Activated T-helper 9 cell treated with anti-CD3 and anti-CD28 coated beads, Interleukin-2, amount 50 U/mL, for 16 hours (primary cell): Measurements from ENCODE around the gene CDKL4.
"Not testable (repeated sequence)": the region's sequence is repeated elsewhere in the genome, so short reads cannot be mapped to it uniquely, and the experiment has no call there.

Source experiments
- DNase-seq: peaks from one replicate; pipeline ENCODE4 v3.0.0-alpha.2; 2020; ENCODE audit warnings: low read depth

The CDKL4 gene

DNA sequence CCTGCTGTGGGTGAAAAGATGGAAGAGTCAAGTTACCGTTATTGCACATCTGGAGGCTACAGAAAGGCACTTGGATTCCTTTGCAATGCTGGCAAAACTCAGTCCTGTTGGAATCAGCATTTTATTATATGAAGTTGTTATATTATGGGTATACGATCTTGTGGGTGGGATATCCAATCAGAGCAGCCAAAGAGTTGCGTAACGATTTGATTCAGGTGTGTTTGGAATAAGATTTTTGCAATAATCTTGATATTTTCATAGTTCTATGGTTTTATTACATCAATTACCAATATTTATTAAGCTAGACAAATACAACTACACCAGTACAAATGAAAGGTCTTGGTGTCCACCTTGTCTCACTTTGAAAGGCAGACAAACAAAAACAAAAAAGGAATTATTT is 65.0 kb downstream of the CDKL4 start:
- no peak for DNase-seq

DNA sequence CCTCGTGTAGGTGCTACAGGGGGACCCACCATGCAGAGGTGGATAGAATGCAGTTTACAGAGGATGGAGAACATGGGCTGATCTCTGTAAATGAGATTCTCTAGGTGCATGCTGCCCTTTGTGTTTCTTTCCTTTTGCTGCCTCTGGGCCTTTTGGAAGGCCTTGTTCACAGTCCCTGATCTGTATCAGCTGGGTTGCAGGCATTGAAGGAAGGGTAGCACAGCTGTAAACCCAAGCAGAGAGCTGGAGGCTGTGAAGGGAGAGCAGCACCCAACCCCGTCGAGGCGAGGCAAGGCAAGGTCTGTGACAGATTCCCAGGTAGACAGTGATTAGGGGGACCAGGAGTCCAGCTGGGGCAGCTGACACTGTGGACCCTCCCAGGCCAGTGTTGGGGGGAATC is 66.8 kb downstream of the CDKL4 start:
- DNase-seq = no peak

DNA sequence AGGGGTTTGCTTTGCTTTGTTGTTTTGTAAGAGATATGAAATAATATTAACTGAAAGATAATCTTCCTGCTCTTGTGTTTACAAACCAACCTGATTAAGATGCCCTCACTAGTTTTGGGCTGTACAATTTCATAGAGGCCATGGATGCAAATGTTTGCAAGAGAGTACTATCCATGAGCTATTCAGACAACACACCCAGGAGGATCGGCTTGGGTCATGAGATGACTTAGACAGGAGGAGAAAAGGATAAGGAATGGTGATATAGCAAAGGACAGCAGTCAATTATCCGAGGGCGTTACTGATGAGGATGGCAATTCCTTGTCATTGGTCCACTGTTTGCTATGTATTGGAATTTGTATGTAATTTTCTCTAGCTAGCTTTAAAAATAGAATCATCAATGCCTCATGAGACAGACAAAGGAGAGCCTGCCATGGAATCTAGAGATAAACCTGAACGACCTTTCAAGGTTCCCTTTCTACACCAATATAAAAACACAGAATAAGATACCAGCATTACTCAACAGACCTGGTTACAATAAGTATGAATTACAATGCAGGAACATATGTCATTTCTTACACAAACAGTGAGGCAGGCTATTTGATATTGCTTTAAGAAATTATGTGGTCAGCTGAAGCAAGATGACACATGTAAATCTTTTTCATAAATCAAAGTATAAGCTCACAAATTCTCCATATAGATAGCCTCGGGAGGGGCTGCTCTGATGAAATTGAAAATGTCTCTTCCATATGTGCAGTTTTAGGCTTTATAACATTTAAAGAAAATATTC is 68.6 kb downstream of the CDKL4 start:
- DNase-seq = no peak

DNA sequence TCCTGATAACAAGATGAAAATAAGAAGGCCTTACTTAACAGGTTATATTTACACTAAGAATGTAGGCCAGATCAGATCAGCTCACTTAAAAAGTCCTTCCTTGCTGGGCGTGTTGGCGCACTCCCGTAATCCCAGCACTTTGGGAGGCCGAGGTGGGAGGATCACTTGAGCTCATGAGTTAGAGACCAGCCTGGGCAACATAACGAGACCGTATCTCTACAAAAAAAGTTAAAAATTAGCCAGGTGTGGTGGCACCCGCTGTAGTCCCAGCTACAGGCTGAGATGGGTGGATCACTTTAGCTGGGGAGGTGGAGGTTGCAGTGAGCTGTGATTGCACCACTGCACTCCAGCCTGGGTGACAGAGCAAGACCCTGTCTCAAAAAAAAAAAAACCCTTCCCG is 69.7 kb downstream of the CDKL4 start:
- DNase-seq = no peak

DNA sequence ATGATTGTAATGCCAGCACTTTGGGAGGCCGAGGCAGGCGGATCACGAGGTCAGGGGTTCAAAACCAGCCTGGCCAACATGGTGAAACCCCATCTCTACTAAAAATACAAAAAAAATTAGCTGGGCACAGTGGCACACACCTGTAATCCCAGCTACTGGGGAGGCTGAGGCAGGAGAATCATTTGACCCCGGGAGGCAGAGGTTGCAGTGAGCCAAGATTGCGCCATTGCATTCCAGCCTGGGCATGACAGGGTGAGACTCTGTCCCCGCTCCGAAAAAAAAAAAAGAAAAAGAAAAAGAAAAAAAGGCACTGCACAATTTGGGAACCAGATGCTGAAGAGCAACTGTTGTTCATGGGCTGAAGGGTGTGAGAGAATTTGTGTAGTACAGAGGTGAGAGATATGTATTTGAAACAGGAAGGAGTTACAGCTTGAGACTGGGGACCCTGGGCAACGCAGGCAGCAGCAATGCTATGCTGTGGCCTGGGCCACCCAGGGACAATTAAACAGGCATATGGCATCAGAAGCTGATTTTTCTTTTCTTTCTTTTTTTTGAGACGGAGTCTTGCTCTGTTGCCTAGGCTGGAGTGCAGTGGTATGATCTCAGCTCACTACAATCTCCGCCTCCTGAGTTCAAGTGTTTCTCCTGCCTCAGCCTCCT is 71.6 kb downstream of the CDKL4 start:
- DNase-seq = not testable (repeated sequence)

DNA sequence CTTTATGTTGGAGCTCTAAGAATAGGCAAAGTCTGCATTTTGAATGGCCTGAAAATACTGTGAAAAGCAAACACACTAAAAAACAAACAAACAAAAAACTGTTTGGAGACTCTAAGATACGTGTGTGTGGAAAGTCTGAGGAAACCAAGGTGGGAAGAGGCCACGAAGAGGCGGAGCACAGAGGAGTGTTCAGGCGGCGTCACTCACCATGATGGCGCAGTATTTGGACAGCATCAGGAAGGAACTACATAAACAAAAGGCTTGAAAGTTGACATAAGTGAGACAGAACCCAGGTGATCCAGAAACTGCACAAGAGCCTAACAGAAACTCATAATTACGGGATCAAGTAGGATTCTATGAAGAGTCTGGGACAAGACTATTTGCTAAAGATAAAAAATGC is 72.1 kb downstream of the CDKL4 start:
- DNase-seq = no peak

DNA sequence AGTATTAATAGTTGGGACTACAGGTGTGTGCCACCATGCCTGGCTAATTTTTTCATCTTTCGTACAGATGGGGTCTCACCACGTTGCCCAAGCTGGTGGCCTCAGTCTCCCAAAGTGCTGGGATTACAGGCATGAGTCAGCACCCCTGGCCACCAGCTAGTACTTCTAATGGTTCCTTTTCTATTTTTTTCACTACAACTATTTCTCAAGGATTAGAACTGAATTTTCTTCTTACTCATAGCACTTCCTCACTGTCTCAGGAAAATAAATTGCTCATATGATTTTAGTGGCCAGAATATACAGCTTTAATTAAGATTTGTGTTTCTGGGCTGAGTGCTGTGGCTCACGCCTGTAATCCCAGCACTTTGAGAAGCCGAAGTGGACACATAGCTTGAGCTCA is 79.7 kb downstream of the CDKL4 start:
- DNase-seq = no peak

DNA sequence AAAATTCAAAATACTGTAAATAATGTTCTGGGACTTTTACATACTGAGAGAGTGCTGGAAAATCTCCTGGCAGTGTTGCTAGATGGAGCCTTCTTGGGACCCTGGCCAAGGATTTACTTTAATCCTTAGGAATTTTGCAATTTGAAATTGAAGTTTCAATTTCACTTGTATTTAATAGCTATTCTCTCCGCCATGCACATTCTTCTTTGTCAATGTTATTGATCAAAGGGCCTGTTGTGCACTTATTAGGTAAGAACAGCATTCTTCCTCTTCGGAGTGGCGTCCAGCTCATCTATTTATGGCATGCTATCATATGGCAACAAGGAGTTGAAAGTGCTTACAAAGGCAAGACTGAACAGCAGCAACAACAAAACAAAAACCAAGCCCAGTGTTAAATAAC is 82.8 kb downstream of the CDKL4 start:
- no peak for DNase-seq

DNA sequence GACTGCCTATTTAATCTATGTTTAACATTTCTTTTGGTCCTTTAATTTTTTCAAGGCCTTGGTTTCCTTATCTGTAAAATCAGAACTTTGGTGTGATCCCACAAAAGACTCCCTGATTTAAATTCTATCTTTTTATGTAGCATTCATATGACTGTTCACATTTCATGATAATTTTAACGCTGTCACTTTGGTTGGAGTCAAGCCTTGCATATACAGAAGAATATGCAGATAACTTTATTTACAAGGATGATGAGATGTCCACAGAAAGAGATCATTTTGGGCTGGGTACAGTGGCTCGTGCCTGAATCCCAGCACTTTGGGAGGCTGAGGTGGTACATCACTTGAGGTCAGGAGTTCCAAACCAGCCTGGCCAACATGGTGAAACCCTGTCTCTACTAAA is 84.5 kb downstream of the CDKL4 start:
- DNase-seq = no peak

DNA sequence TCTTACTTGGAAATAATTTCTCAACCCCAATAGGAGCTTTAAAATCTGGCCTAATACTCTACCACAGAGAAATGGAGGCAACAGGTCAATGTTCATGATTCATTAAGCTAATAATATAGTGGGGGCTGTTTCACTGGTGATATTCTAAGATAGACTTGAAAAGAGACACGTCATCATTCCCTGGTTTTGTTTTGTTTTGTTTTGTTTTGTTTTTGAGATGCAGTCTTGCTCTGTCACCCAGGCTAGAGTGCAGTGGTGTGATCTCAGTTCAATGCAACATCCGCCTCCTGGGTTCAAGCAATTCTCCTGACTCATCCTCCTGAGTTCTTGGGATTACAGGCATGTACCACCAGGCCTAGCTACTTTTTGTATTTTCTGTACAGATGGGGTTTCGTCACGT is 85.4 kb downstream of the CDKL4 start:
- no peak for DNase-seq

DNA sequence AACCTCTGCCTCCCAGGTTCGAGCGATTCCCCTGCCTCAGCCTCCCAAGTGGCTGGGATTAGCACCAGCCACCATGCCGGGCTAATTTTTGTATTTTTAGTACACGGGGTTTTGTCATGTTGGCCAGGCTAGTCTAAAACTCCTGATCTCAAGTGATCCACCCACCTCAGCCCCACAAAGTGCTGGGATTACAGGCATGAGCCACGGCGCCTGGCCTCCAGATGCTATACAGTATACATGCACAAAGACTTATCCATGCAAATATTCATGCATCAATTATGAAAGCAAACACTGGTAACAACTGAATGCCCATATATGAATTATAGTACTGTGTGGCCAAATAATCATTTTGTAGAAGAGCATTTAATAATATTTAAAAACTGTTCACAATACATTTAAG is 86.9 kb downstream of the CDKL4 start:
- no peak for DNase-seq

DNA sequence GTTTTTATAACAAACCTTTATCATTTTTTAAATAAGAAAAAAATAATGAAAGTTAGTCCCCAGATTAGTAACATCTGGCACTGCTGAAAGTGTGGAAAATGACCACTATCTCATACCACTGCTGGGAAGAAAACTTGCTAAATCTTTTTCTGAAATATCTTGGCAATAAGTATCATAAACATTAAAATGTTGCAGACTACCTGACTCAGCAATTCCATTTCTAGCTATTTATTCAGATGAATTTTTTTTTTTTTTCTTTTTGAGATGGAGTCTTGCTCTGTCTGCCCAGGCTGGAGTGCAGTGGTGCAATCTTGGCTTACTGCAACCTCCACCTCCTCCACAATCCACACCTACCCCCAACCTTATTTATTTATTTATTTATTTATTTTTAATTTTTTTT is 87.7 kb downstream of the CDKL4 start:
- no peak for DNase-seq

DNA sequence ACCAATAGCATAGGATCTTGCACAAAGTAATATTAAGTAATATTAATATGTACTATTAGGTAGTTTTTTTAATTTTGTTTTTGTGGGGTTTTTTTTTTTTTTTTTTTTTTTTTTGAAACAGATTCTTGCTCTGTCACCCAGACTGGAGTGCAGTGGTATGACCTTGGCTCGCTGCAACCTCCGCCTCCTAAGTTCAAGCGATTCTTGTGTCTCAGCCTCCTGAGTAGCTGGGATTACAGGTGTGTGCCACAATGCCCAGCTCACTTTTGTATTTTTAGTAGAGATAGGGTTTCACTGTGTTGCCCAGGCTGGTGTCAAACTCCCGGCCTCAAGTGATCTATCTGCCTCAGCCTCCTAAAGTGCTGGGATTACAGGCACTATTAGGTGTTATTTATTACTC is 88.2 kb downstream of the CDKL4 start:
- not testable (repeated sequence) for DNase-seq

DNA sequence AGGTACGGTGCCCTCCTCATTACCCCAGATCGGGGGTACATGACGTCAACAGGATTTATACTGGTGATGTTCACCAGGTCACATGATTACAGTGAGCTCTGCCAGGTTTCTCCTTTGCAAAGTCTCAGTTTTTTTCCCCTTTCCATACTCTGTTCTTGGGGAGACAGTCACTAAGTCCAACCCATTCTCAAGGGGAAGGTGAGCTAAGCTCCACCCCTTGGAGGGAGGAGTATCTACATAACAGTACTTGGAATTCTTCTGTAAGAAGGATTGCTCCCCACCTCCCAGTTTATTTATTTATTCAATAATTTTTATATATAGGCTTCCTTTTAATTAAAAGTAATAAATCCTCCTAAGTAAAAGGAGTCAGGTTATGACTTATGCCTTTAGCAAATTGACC is 88.8 kb downstream of the CDKL4 start:
- DNase-seq = no peak

DNA sequence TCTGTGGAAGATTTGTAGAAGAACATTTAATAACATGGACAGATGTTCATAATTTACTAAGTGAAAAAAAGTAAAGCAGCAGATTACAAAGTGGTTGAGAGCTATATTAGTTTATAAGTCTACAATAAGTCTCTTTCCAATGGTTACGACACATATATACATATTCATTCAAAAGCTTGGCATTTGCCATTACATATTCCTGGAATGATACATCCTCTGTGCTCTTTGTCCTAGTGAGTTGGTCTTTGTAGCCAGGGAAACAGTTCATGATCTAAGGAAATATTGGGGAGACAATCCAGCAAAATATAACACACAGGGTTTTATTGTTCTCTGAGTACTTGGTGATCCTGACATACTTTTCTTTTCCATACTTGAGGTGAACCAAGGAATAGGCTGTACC is 90.5 kb downstream of the CDKL4 start:
- DNase-seq = no peak

DNA sequence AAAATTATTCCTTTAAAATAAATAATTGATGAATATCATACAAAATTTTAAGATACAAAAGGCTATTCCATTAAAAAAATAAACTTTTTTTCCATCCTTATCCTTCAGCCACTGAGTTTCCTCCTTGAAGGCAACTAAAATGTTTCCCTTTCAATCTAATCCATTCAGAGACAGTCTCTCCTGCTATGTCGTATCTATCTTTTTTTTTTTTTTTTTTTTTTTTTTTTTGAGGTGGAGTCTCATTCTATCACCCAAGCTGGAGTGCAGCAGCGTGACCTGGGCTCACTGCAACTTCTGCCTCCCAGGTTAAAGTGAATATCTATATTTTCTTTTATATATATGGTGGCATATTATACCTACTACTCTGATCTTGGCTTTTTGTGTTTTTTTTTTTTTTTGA is 91.3 kb downstream of the CDKL4 start:
- no peak for DNase-seq

DNA sequence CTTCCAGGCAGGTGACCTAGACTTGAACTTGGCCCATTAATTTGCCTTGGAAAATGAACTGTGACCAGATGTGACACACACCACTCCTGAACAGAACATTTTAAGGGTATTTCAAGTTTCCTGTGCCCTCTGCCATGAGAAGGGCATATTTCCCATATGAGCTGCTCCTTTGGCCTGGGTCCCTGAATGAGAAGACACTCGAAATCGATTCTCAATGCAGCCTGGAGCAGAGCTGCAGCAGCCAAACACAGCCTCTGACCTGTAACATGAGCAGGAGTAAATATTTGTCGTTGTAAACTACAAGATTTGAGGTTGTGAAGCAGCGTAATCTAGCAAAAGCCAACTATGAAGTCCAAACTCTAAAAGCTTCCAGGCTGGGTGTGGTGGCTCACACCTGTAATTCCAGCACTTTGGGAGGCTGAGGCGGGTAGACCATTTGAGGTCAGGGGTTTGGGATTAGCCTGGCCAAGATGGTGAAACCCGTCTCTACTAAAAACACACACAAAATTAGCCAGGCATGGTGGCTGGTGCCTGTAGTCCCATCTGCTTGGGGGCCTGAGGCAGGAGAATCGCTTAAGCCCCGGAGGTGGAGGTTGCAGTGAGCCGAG is 92.8 kb downstream of the CDKL4 start:
- no peak for DNase-seq

DNA sequence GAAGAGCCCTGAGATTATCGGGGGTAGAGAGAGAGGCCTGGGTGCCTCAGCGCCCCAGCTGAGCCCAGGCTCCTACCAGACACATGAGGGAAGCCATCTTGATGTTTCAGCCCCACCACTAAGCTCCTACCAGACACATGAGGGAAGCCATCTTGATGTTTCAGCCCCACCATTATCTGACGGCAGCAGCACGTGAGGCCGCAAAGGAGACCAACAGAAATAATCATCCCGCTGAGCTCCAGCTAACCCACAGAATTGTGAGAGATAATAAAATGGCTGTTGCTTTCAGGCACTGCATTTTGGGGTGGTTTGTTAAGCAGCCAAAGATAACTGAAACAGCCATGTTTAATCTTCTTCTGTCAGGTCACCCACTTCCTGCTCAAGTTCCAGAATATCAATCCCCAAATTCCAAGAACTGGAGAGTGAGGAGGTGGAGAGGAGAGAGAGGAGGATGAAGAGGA is 93.6 kb downstream of the CDKL4 start:
- no peak for DNase-seq

DNA sequence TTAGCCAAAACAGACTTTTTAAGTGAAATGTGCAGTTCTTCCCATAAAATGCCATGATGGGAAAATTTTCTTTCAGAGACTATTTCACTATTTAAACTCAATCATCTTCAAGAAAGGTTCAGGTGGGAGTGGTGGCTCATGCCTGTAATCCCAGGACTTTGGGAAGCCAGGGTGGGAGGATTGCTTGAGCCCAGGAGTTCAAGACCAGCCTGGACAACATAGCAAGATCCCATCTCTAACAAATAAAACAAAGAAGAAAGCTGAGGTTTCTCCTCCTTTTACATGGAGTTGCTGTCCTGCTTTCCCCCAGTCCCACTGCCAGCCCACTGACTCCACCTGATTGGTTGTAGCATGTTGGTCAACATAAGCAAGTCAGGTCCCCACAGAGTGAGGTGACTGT is 97.1 kb downstream of the CDKL4 start:
- DNase-seq = no peak

DNA sequence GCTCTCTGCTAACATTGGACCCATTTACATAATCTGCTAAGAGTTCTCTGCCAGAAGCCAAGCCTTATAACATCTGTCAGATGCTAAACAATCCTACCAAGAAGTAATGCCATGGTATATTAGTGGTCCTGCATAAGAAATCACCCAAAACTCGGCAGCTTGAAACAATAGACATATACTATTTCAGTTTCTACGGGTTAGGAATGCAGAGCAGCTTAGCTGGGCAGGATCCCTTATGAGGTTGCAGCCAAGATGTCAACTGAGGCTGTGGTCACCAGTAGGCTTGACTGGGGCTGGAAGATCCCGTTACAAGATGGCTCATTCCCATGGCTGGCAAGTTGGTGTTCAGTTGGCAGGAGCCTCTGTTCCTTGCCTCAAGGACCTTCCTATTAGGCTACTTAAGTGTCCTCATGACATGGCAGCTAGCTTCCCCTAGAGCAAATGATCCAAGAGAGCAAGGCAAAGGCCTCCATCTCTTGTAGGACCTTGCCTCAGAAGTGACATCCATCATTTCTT is 97.8 kb downstream of the CDKL4 start:
- no peak for DNase-seq

DNA sequence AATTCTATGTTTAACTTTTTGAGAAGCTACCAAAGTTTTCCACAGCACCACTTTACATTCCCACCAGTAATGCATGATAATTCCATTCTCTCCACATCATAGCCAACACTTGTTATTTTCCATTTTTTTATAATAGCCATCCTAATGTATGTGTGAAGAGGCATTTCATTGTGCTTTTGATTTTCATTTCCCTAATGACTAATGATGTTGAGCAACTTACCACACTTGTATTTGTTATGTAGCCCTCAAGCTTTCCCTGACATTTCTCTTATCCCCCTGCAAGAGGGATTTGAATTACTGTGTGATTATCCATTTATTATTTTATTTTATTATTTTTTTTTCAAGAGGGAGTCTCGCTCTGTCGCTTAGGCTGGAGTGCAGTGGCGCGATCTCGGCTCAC is 99.4 kb downstream of the CDKL4 start:
- no peak for DNase-seq

DNA sequence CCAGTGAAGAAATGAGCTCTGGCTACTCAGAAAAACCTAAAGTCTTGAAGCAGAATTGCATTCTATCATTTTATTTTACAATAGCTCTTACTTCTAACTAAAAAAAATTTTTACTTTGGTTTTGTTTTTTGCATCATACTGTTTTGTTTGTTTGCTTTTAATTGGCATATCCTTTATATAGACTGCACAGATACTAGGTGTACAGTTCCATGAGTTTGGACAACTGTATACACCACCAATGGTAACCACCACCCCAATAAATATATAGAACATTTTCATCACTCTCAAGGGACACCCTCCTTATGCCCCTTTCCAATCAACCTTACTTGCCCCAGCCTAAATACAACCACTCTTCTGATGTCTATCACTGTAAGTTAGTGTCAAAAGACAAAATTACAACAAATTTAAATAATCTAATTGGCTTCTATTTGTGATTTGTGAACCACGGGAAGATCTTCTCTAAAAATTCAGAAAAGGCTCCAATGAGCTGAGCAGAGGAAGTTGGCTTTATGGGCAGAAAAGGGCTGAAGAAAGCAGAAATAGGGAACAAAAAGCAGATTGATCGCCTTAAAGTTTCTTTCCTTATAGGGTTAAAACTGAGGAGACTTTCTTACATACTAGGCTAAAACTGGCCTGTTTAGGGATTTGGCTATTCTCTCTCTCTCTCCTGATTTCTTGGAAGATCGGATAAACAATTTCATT is 100.7 kb downstream of the CDKL4 start:
- no peak for DNase-seq
